HG03039 (cell line): Measurements from ENCODE around the gene SMIM7.

Experiments
- ATAC-seq: cut with Tn5 transposase; IDR thresholded peaks from one replicate; pipeline ENCODE4 v1.9.1; 2021; ENCODE audit warnings: mild to moderate bottlenecking, moderate library complexity; ENCODE audit not compliant: unreplicated experiment

Gene SMIM7

GRCh38 chr19:16623576-16623975, 36.4 kb downstream of the SMIM7 start:
- ATAC-seq = no peak

- ATAC-seq = no peak
Measured at GRCh38 chr19:16623066-16623465, 36.9 kb downstream of the SMIM7 start.

GRCh38 chr19:16621165-16621800, 38.7 kb downstream of the SMIM7 start:
- no peak for ATAC-seq

- ATAC-seq = no peak
Measured at GRCh38 chr19:16620584-16620983, 39.4 kb downstream of the SMIM7 start.

- no peak for ATAC-seq
Measured at GRCh38 chr19:16620018-16620417, 39.9 kb downstream of the SMIM7 start.

- no peak for ATAC-seq
Measured at GRCh38 chr19:16619457-16619856, 40.5 kb downstream of the SMIM7 start.

GRCh38 chr19:16618248-16618647, 41.7 kb downstream of the SMIM7 start:
- ATAC-seq = no peak

- no peak for ATAC-seq
Measured at GRCh38 chr19:16615808-16616207, 44.1 kb downstream of the SMIM7 start.

- ATAC-seq = no peak
Measured at GRCh38 chr19:16614941-16615340, 45.0 kb downstream of the SMIM7 start.

GRCh38 chr19:16613841-16614240, 46.1 kb downstream of the SMIM7 start:
- no peak for ATAC-seq

GRCh38 chr19:16612636-16613035, 47.3 kb downstream of the SMIM7 start:
- no peak for ATAC-seq

GRCh38 chr19:16611121-16611520, 48.8 kb downstream of the SMIM7 start:
- no peak for ATAC-seq

- ATAC-seq = no peak
Measured at GRCh38 chr19:16609511-16610200, 50.3 kb downstream of the SMIM7 start.

GRCh38 chr19:16608290-16608739, 51.6 kb downstream of the SMIM7 start:
- ATAC-seq = no peak

GRCh38 chr19:16607819-16608218, 52.1 kb downstream of the SMIM7 start:
- no peak for ATAC-seq

- ATAC-seq = no peak
Measured at GRCh38 chr19:16605553-16605994, 54.4 kb downstream of the SMIM7 start.

GRCh38 chr19:16605115-16605514, 54.8 kb downstream of the SMIM7 start:
- ATAC-seq = no peak

GRCh38 chr19:16604615-16605014, 55.3 kb downstream of the SMIM7 start:
- no peak for ATAC-seq

- ATAC-seq = no peak
Measured at GRCh38 chr19:16603090-16603489, 56.9 kb downstream of the SMIM7 start.

GRCh38 chr19:16601378-16602052, 58.4 kb downstream of the SMIM7 start:
- no peak for ATAC-seq

GRCh38 chr19:16600824-16601223, 59.1 kb downstream of the SMIM7 start:
- no peak for ATAC-seq
